Gastroesophageal sphincter (tissue), 3 donors: ENCODE data around the gene MRPL55.

Experiments
- POLR2A ChIP-seq, 2 donors: fragments of 450-650 bp; IDR thresholded peaks; one replicate each; pipeline ENCODE4 v1.6.1; 2017; ENCODE audit warnings: antibody characterized with exemption in 2 of 2, mild to moderate bottlenecking in 2 of 2, moderate library complexity in 1 of 2
- POLR2AphosphoS5 ChIP-seq: sonication (generic); formaldehyde crosslinking; IDR thresholded peaks from one replicate; pipeline ENCODE4 v1.6.1; 2017; ENCODE audit warnings: antibody characterized with exemption
- TF ChIP-seq, protein P1 (sequence below), 4 experiments: fragments of 200-600 bp in 2 of 4; fragments of 450-650 bp in 2 of 4; sonication (generic) in 1 of 4; IDR thresholded peaks; one replicate each; pipeline ENCODE4 v1.5.1; 2017 to 2019; ENCODE audit warnings: antibody characterized with exemption in 4 of 4, mild to moderate bottlenecking in 2 of 4, moderate library complexity in 2 of 4

DNA sequence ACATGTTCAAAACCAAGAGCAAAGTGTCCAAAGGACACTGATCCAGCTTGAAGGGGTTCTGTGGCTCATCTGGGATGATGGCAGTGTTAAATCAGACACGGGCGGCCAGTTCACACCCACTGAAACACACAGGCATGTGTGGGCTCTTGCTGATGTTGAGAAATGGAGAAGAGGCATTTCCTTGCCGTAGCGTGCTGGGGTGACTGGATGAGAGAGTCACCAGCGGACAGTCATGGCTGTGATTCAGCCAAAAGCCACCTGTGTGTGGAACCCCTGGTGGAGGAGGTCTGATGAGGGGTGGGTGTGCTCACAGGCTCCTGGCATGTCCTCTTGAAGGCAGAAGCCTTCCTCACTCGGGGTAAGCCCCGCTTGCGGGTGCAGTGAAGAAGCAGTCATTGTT, 13.2 kb downstream of the MRPL55 start:
- TF ChIP-seq POLR2AphosphoS5 (no peak), POLR2A (IDR thresholded peaks at IDR 0.05) (no peak)
- TF ChIP-seq, protein P1, sequence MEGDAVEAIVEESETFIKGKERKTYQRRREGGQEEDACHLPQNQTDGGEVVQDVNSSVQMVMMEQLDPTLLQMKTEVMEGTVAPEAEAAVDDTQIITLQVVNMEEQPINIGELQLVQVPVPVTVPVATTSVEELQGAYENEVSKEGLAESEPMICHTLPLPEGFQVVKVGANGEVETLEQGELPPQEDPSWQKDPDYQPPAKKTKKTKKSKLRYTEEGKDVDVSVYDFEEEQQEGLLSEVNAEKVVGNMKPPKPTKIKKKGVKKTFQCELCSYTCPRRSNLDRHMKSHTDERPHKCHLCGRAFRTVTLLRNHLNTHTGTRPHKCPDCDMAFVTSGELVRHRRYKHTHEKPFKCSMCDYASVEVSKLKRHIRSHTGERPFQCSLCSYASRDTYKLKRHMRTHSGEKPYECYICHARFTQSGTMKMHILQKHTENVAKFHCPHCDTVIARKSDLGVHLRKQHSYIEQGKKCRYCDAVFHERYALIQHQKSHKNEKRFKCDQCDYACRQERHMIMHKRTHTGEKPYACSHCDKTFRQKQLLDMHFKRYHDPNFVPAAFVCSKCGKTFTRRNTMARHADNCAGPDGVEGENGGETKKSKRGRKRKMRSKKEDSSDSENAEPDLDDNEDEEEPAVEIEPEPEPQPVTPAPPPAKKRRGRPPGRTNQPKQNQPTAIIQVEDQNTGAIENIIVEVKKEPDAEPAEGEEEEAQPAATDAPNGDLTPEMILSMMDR (IDR thresholded peaks at IDR 0.05) = no peak
